Lower leg skin (tissue), 4 donors: ENCODE data around the gene HOXA7. TPM values are rescaled to one million over a fixed set of nuclear protein-coding genes. Genes with fewer than 3 reads are reported as not detected.

Experiments used
- DNase-seq, 2 donors: peaks; one replicate each; pipeline ENCODE4 v3.0.0-alpha.2; 2019; ENCODE audit warnings: low spot score in 2 of 2
- H3K4me3 ChIP-seq: fragments of 200-600 bp; sonication (generic); 2 replicates; pipeline ENCODE4 v1.5.1; 2017; ENCODE audit warnings: mild to moderate bottlenecking, low read depth; ENCODE audit not compliant: poor library complexity, severe bottlenecking
- CTCF ChIP-seq, 3 donors: fragments of 450-650 bp; IDR thresholded peaks; one replicate each; pipeline ENCODE4 v1.5.1; 2016; ENCODE audit warnings: antibody characterized with exemption in 3 of 3, mild to moderate bottlenecking in 3 of 3, moderate library complexity in 2 of 3
- POLR2A ChIP-seq, 2 donors: fragments of 450-650 bp; IDR thresholded peaks; one replicate each; pipeline ENCODE4 v1.6.1; 2016 to 2017; ENCODE audit warnings: antibody characterized with exemption in 2 of 2, mild to moderate bottlenecking in 1 of 2, moderate library complexity in 1 of 2
- WGBS, 2 donors: methylation state at CpG; one replicate each; pipeline ENCODE4 v1.1.5; 2018; 5-methylcytosine and 5-hydroxymethylcytosine counted together
- intact Hi-C: fragments of 100-400 bp; cut with DNase I; formaldehyde crosslinking; loops from one replicate; pipeline ENCODE4 v1.15.0; 2023; ENCODE audit warnings: low total_unique reads
- total RNA-seq, 4 donors: library from RNA; depleted of rRNA; stranded (reverse); fragments of >200 nt; gene quantifications; one replicate each; pipeline ENCODE4 v1.1.0, GENCODE V29; 2016

HOXA7 gene
- total RNA-seq, 4 donors from 2014 or later, result 10.0 to 26.1 (median 18.1) TPM

DNA sequence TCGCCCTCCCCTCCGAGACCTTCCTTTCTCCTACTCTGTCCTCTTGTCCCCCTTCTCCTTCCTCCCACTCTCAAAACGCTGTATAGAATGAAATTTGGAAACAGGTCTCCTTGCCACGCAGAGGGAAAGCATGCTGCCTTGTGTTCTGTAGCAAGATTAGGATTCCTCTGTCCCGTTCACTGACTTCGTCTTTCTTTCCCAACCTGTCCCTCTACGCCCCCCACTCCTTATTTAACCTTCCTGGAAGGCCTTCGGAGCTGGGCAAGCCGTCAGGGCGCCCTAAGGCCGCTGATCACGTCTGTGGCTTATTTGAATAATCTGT is 7.5 kb upstream of the HOXA7 start:
- 17% methylated on average over 12 of the region's 12 CpGs for WGBS, 2 donors
- intact Hi-C loops, result loop anchor here (5.0 to 10.0 kb wide), 2 partner anchors 797 to 959 kb away; partner anchors contain the start of genes CBX3 and HNRNPA2B1
- H3K4me3 ChIP-seq, result peak overlapping the region; percentile 54
- TF ChIP-seq CTCF (IDR thresholded peaks at IDR 0.05), result no peak
- TF ChIP-seq POLR2A (IDR thresholded peaks at IDR 0.05), result no peak
- DNase-seq, result no peak

DNA sequence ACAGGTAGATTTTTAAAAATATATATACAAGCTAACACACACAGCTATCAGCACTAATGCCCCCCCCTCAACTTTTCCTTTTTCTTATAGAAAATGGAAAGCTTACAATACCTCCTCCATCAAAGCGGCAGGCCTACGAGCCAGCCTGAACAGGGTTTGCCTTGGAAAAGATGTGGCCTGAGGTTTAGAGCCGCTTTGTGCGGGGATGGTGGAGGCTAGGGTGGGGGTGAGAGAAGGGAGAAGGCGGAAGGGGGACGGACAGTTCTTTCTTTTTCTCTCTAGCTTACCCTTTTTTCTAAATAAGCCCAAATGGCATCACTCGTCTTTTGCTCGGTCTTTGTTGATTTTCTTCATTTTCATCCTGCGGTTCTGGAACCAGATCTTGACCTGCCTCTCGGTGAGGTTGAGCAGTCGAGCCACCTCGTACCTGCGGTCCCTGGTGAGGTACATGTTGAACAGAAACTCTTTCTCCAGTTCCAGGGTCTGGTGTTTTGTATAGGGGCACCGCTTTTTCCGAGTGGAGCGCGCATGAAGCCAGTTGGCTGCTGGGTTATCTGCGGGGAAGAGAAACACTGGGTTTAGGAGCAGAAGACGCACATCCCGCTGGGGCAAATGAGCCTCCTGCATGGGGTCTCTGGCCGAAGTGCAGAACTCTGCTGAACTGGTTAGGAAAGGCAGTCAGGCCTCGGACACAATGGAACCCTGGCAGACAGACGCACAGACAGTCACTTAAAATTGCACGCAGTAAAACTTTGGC is 7.0 kb upstream of the HOXA7 start:
- TF ChIP-seq POLR2A (IDR thresholded peaks at IDR 0.05) (no peak), CTCF (IDR thresholded peaks at IDR 0.05) (no peak)
- no peak for DNase-seq
- 25 to 42% methylated on average over 24 of the region's 24 CpGs for WGBS, 2 donors

GRCh38 chr7:27162561-27163287 is 6.2 kb upstream of the HOXA7 start:
- no peak for DNase-seq
- H3K4me3 ChIP-seq, result no peak overlapping the region
- no peak for TF ChIP-seq POLR2A (IDR thresholded peaks at IDR 0.05)
- no peak for TF ChIP-seq CTCF (IDR thresholded peaks at IDR 0.05)
- 31 to 42% methylated on average over 7 of the region's 7 CpGs for WGBS, 2 donors
- intact Hi-C loops, result loop anchor here (5.0 to 10.0 kb wide), 2 partner anchors 795 to 958 kb away; partner anchors contain the start of genes CBX3 and HNRNPA2B1

More for the DNA sequence above, 7.0 kb upstream of the HOXA7 start:
- H3K4me3 ChIP-seq, result no peak overlapping the region
- intact Hi-C loops, result loop anchor here (5.0 to 10.0 kb wide), 2 partner anchors 796 to 959 kb away; partner anchors contain the start of genes CBX3 and HNRNPA2B1

DNA sequence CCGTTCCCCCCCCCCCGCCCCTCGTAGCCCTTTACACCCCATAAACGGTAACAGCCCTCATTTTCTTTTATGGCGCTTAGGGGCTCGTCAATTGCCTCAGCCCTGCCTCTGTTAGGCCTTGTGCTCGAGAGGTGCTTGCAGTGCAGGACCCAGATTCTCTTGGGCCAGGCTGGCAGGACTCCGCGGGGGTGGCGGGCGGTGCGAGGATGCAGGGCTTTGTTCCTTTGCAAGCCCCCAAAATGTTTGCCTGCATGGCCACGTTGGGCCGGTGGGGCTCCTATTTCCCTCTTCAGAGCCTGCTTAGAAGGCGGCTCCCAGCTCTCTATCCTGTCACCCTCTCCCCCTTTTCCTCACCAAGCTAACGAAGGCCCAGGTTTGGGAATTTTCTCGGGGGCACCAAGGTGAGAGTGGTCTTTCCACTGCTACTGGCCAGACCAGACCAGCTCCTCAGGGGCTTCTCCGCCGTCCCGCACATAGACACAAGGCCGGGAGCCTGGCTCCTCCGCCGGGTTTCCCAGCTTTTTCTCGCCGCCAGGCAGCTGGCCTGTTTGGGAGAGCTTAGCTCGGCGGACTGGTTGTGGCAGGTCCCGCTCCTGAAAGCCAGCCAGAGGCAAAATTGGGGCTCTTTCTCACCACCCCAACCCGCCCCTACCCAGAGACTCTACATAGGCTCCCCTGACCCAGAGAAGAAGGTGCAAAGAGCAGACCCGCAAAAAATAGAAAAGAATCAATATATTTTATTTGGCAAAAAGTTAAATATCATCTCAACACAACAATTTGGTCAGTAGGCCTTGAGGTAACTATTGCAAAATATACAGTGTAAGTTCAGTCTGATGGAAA is 5.5 kb upstream of the HOXA7 start:
- intact Hi-C loops, result loop anchor here (5.0 to 10.0 kb wide), 2 partner anchors 795 to 957 kb away; partner anchors contain the start of genes CBX3 and HNRNPA2B1
- no peak for TF ChIP-seq POLR2A (IDR thresholded peaks at IDR 0.05)
- TF ChIP-seq CTCF (IDR thresholded peaks at IDR 0.05), result no peak
- 32 to 41% methylated on average over 27 to 30 of the region's 30 CpGs for WGBS, 2 donors
- H3K4me3 ChIP-seq, result no peak overlapping the region
- peak in 1 of 2 donors; percentile 86 for DNase-seq

- peak in 1 of 2 donors; percentile 89 for DNase-seq
- 10 to 15% methylated on average over 26 to 27 of the region's 27 CpGs for WGBS, 2 donors
- intact Hi-C loops, result loop anchor here (5.0 to 10.0 kb wide), 2 partner anchors 794 to 956 kb away; partner anchors contain the start of genes CBX3 and HNRNPA2B1
- TF ChIP-seq CTCF (IDR thresholded peaks at IDR 0.05), result no peak
- no peak for TF ChIP-seq POLR2A (IDR thresholded peaks at IDR 0.05)
- H3K4me3 ChIP-seq, result no peak overlapping the region
These were observed 4.8 kb upstream of the HOXA7 start for GRCh38 chr7:27161214-27161720.
